SK-N-SH (cell line): Measurements from ENCODE around the gene KRT9. TPM values are rescaled to one million over a fixed set of nuclear protein-coding genes. Genes with fewer than 3 reads are reported as not detected.
"Not testable (repeated sequence)": the region's sequence is repeated elsewhere in the genome, so short reads cannot be mapped to it uniquely, and the experiment has no call there.

ENCODE experiments used
- CTCF ChIA-PET: fragments of 300-600, 350-600 bp; formaldehyde crosslinking; extraction: SDS; loops from one replicate; lab custom pipeline; 2021; lab: Yijun Ruan, JAX
- POLR2A ChIA-PET: fragments of 350-600 bp; sonication (Branson Sonifier 250); formaldehyde crosslinking; extraction: SDS; loops from one replicate; lab custom pipeline; 2020; ENCODE audit warnings: antibody characterized with exemption, inconsistent platforms; lab: Yijun Ruan, JAX
- DNase-seq: peaks from one replicate; pipeline ENCODE4 v3.0.0; 2012
- H2AFZ ChIP-seq: fragments of 200-600 bp; sonication (generic); 2 replicates; pipeline ENCODE4 v1.8.1; 2016; ENCODE audit warnings: antibody characterized with exemption, mild to moderate bottlenecking, low read depth
- H3F3A ChIP-seq: fragments of 200-600 bp; sonication (generic); replicated peaks from 2 replicates; pipeline ENCODE3; 2016; ENCODE audit warnings: antibody characterized with exemption, mild to moderate bottlenecking; ENCODE audit not compliant: insufficient read depth
- H3K27ac ChIP-seq, 2 experiments: fragments of 200-500 bp in 1 of 2; fragments of 200-600 bp in 1 of 2; sonication (Bioruptor generic) in 1 of 2; sonication (generic), shearing (Covaris generic) in 1 of 2; 2 replicates each; pipeline versions ENCODE4 v1.5.1 to v1.6.1; 2014 to 2016; ENCODE audit warnings: low read depth in 2 of 2, inconsistent platforms in 1 of 2, low read length in 1 of 2, mild to moderate bottlenecking in 1 of 2, mixed read lengths in 1 of 2
- H3K27me3 ChIP-seq: fragments of 200-600 bp; sonication (generic), shearing (Covaris generic); 2 replicates; pipeline ENCODE4 v1.6.1; 2016; ENCODE audit warnings: mixed run types; ENCODE audit not compliant: insufficient read depth
- H3K36me3 ChIP-seq, 2 experiments: fragments of 200-500 bp in 1 of 2; fragments of 200-600 bp in 1 of 2; sonication (Bioruptor generic) in 1 of 2; sonication (generic) in 1 of 2; replicated peaks in 1 of 2; 2 replicates each; pipeline versions ENCODE3 to v1.5.1; 2014 to 2016; ENCODE audit warnings: low read length in 1 of 2, mild to moderate bottlenecking in 1 of 2; ENCODE audit not compliant: insufficient read depth in 2 of 2, control insufficient read depth in 1 of 2
- H3K4me1 ChIP-seq, 2 experiments: fragments of 200-500 bp in 1 of 2; fragments of 200-600 bp in 1 of 2; sonication (Bioruptor generic) in 1 of 2; sonication (generic), shearing (Covaris generic) in 1 of 2; 2 replicates each; pipeline versions ENCODE4 v1.5.1 to v1.6.1; 2014 to 2016; ENCODE audit warnings: low read depth in 1 of 2, low read length in 1 of 2, mixed run types in 1 of 2; ENCODE audit not compliant: insufficient read depth in 2 of 2, control insufficient read depth in 1 of 2
- H3K4me2 ChIP-seq: fragments of 200-600 bp; sonication (generic), shearing (Covaris generic); 2 replicates; pipeline ENCODE4 v1.6.1; 2017; ENCODE audit warnings: mixed run types
- H3K4me3 ChIP-seq, 2 experiments: fragments of 200-500 bp in 1 of 2; fragments of 200-600 bp in 1 of 2; sonication (Bioruptor generic) in 1 of 2; sonication (generic), shearing (Covaris generic) in 1 of 2; 2 replicates each; pipeline versions ENCODE4 v1.5.1 to v1.8.1; 2014 to 2016; ENCODE audit warnings: low read depth in 2 of 2, inconsistent platforms in 1 of 2, low read length in 1 of 2, mild to moderate bottlenecking in 1 of 2, mixed read lengths in 1 of 2, moderate library complexity in 1 of 2
- H3K79me2 ChIP-seq: fragments of 200-600 bp; sonication (generic); 2 replicates; pipeline ENCODE4 v1.8.1; 2017; ENCODE audit warnings: mild to moderate bottlenecking; ENCODE audit not compliant: insufficient read depth
- H3K9ac ChIP-seq: fragments of 200-600 bp; sonication (generic); 2 replicates; pipeline ENCODE4 v1.6.1; 2017; ENCODE audit warnings: mixed run types
- H3K9me2 ChIP-seq: fragments of 200-600 bp; sonication (generic); 2 replicates; pipeline ENCODE4 v1.6.1; 2017; ENCODE audit warnings: mixed run types
- H3K9me3 ChIP-seq: fragments of 200-600 bp; sonication (generic); 2 replicates; pipeline ENCODE4 v1.6.1; 2017; ENCODE audit warnings: mixed run types, mild to moderate bottlenecking, moderate library complexity
- H4K20me1 ChIP-seq: fragments of 200-600 bp; sonication (generic); 2 replicates; pipeline ENCODE4 v1.6.1; 2017; ENCODE audit warnings: mild to moderate bottlenecking, mixed run types; ENCODE audit not compliant: insufficient read depth
- CTCF ChIP-seq: fragments of 200-600 bp; sonication (generic); IDR thresholded peaks from 2 replicates; pipeline ENCODE4 v1.6.1; 2017; ENCODE audit warnings: antibody characterized with exemption, mild to moderate bottlenecking, moderate library complexity
- GABPA ChIP-seq: IDR thresholded peaks from 2 replicates; pipeline ENCODE4 v1.4.0; 2012; ENCODE audit warnings: low read depth, mild to moderate bottlenecking
- IRF3 ChIP-seq: fragments of 150-350 bp; IDR thresholded peaks from 2 replicates; pipeline ENCODE4 v1.6.1; 2016; ENCODE audit warnings: mild to moderate bottlenecking, low read depth, low read length
- JUND ChIP-seq: IDR thresholded peaks from 2 replicates; pipeline ENCODE4 v1.4.0; 2012
- MAX ChIP-seq: IDR thresholded peaks from 2 replicates; pipeline ENCODE4 v1.4.0; 2012; ENCODE audit warnings: low read depth
- RCOR1 ChIP-seq: fragments of 150-350 bp; IDR thresholded peaks from 2 replicates; pipeline ENCODE4 v1.6.1; 2017; ENCODE audit warnings: antibody characterized with exemption, low read length
- RXRA ChIP-seq: IDR thresholded peaks from 2 replicates; pipeline ENCODE4 v1.4.0; 2012; ENCODE audit warnings: low read depth, mild to moderate bottlenecking, borderline replicate concordance
- SIN3A ChIP-seq: IDR thresholded peaks from 2 replicates; pipeline ENCODE4 v1.6.1; 2012; ENCODE audit warnings: low read depth, mild to moderate bottlenecking, low read length, moderate library complexity, borderline replicate concordance
- TAF1 ChIP-seq: IDR thresholded peaks from 2 replicates; pipeline ENCODE4 v1.6.1; 2012; ENCODE audit warnings: low read depth, mild to moderate bottlenecking, low read length, moderate library complexity, borderline replicate concordance
- TCF12 ChIP-seq: IDR thresholded peaks from 2 replicates; pipeline ENCODE4 v1.4.0; 2012
- WGBS: methylation state at CpG from one replicate; pipeline ENCODE4 v1.1.6; 2017; ENCODE audit warnings: low lambda C conversion rate; 5-methylcytosine and 5-hydroxymethylcytosine counted together
- polyA plus RNA-seq, 3 experiments: library from polyadenylated mRNA; depleted of rRNA; stranded (reverse); fragments of >200 nt; gene quantifications; 2 replicates each; pipeline ENCODE4 v1.2.3, GENCODE V29; 2012

KRT9 gene
- polyA plus RNA-seq, 1 of the 3 experiments (the other 2 are of a cell fraction) = not detected

- H3K36me3 ChIP-seq, H3K4me3 ChIP-seq, H3K4me1 ChIP-seq, DNase-seq, H3K79me2 ChIP-seq, H4K20me1 ChIP-seq, POLR2A ChIA-PET, H3K27ac ChIP-seq, H3K4me2 ChIP-seq, H2AFZ ChIP-seq, H3K9me3 ChIP-seq, H3K9me2 ChIP-seq, H3K9ac ChIP-seq, H3F3A ChIP-seq, CTCF ChIA-PET: not testable (repeated sequence)
- H3K27me3 ChIP-seq = peaks cover 20% of the 10 kb centered on the region; the same call in 1 of the 2 replicates
- 70% methylated on average over 30 of the region's 31 CpGs for WGBS
Observed at GRCh38 chr17:41612376-41613160, 40.7 kb upstream of the KRT9 start, which contains the start of gene KRT16. Gene KRT16 (minus strand): TSS chr17:41612767. CDS start chr17:41612688, 79 bp downstream.

GRCh38 chr17:41610965-41611640 is 39.2 kb upstream of the KRT9 start:
- H3F3A ChIP-seq = no peaks in the 10 kb centered on the region
- H3K27ac ChIP-seq = no peak overlapping the region
- no peak overlapping the region for H2AFZ ChIP-seq
- peaks cover 20% of the 10 kb centered on the region; the same call in 1 of the 2 replicates for H3K27me3 ChIP-seq
- H3K4me3 ChIP-seq = no peak overlapping the region
- DNase-seq = no peak
- H3K9ac ChIP-seq = no peak overlapping the region
- no peaks in the 10 kb centered on the region for H4K20me1 ChIP-seq
- TF ChIP-seq TAF1 (no peak), MAX (no peak), IRF3 (no peak), TCF12 (no peak), SIN3A (no peak), GABPA (no peak), CTCF (no peak), RXRA (no peak), RCOR1 (no peak), JUND (no peak)
- H3K4me1 ChIP-seq = no peaks in the 10 kb centered on the region; a peak in 1 of 4 replicates
- ChIA-PET POLR2A (no interaction called here), CTCF (interaction anchor here (0.7 to 3.8 kb wide), 8 partner anchors 18 to 701 kb away, joined by 3 to 34 read pairs (median 4); no protein-coding TSS in a partner anchor)
- WGBS = 82% methylated on average over 13 of the region's 25 CpGs
- no peaks in the 10 kb centered on the region for H3K9me3 ChIP-seq
- no peaks in the 10 kb centered on the region for H3K36me3 ChIP-seq
- no peak overlapping the region for H3K4me2 ChIP-seq
- H3K9me2 ChIP-seq = no peaks in the 10 kb centered on the region
- H3K79me2 ChIP-seq = no peaks in the 10 kb centered on the region
